C4-2B (cell line): Measurements from ENCODE around the gene ACVR1.

Experiments
- CTCF ChIP-seq: fragments of 450-650 bp; conservative IDR thresholded peaks from 2 replicates; pipeline ENCODE4 v1.5.1; 2017; ENCODE audit warnings: mild to moderate bottlenecking
- ZFX ChIP-seq: fragments of 450-650 bp; IDR thresholded peaks from 2 replicates; pipeline ENCODE4 v1.6.1; 2017

GRCh38 chr2:157785200-157785599, 90.9 kb downstream of the ACVR1 start:
- TF ChIP-seq CTCF (no peak; the same call in 1 of the 2 replicates), ZFX (no peak)
